Natural killer cell (primary cell): ENCODE results near the gene ITGAL. TPM values are rescaled to one million over a fixed set of nuclear protein-coding genes. Genes with fewer than 3 reads are reported as not detected.

Experiments
- ATAC-seq, 3 donors: fragments of 150-1000 bp in 2 of 3; fragments of 200-7000 bp in 1 of 3; cut with Tn5 transposase; 1 replicate in 1 of 3; 2 replicates in 2 of 3; pipeline ENCODE4 v1.10.0; 2021; ENCODE audit warnings: mild to moderate bottlenecking in 2 of 3, moderate library complexity in 2 of 3
- DNase-seq, 2 donors: peaks; one replicate each; pipeline versions ENCODE4 v3.0.0 to v3.0.0-alpha.2; 2013 to 2021; ENCODE audit warnings: mixed read lengths in 1 of 2
- H3K27ac ChIP-seq: one replicate; pipeline ENCODE4 v1.5.1; 2013; ENCODE audit warnings: mild to moderate bottlenecking, low read length
- H3K27me3 ChIP-seq: one replicate; pipeline ENCODE4 v1.6.1; 2013; ENCODE audit warnings: low read length; ENCODE audit not compliant: control insufficient read depth, insufficient read depth
- H3K36me3 ChIP-seq: one replicate; pipeline ENCODE4 v1.6.1; 2013; ENCODE audit warnings: low read length; ENCODE audit not compliant: control insufficient read depth, insufficient read depth
- H3K4me1 ChIP-seq: one replicate; pipeline ENCODE4 v1.6.1; 2013; ENCODE audit warnings: low read length; ENCODE audit not compliant: control insufficient read depth, insufficient read depth
- H3K4me3 ChIP-seq: one replicate; pipeline ENCODE4 v1.5.1; 2013; ENCODE audit warnings: low read length
- H3K9me3 ChIP-seq: one replicate; pipeline ENCODE4 v1.6.1; 2013; ENCODE audit warnings: low read length; ENCODE audit not compliant: control insufficient read depth, insufficient read depth
- H3K27ac Mint-ChIP-seq, 2 donors: one replicate each; pipeline ENCODE4 v1.8.0; 2022; ENCODE audit warnings: mild to moderate bottlenecking in 2 of 2, mixed read lengths in 2 of 2, moderate library complexity in 1 of 2
- H3K27me3 Mint-ChIP-seq, 2 donors: one replicate each; pipeline ENCODE4 v1.8.0; 2022; ENCODE audit warnings: low read depth in 2 of 2, mixed read lengths in 2 of 2
- H3K36me3 Mint-ChIP-seq: one replicate; pipeline ENCODE4 v1.8.0; 2022; ENCODE audit warnings: mixed read lengths
- H3K4me1 Mint-ChIP-seq, 2 donors: one replicate each; pipeline ENCODE4 v1.8.0; 2022; ENCODE audit warnings: mixed read lengths in 2 of 2
- H3K4me3 Mint-ChIP-seq: one replicate; pipeline ENCODE4 v1.8.0; 2022; ENCODE audit warnings: mild to moderate bottlenecking, moderate library complexity, mixed read lengths
- H3K9me3 Mint-ChIP-seq, 2 donors: one replicate each; pipeline ENCODE4 v1.8.0; 2022; ENCODE audit warnings: mixed read lengths in 2 of 2
- CTCF ChIP-seq: fragments of 200-600 bp; IDR thresholded peaks from one replicate; pipeline ENCODE4 v1.8.0; 2022; ENCODE audit warnings: antibody characterized with exemption
- WGBS: methylation state at CpG from one replicate; pipeline ENCODE4 v1.1.7; 2013; ENCODE audit warnings: missing lambda C conversion rate; ENCODE audit not compliant: insufficient coverage; 5-methylcytosine and 5-hydroxymethylcytosine counted together
- intact Hi-C: fragments of 100-400 bp; cut with micrococcal nuclease; formaldehyde crosslinking; loops from one replicate; pipeline ENCODE4 v1.14.2; 2022
- total RNA-seq, 4 donors: library from RNA; stranded (reverse); fragments of 120-200 nt in 1 of 4; gene quantifications; one replicate each; pipeline versions ENCODE4 v1.2.3 to v1.2.4, GENCODE V29; 2013 to 2022

Gene ITGAL
- total RNA-seq, 3 donors from 2014 or later (not counting 1 experiment from before 2014, with no cell fraction given): 1,131 to 1,260 (median 1,176) TPM

DNA sequence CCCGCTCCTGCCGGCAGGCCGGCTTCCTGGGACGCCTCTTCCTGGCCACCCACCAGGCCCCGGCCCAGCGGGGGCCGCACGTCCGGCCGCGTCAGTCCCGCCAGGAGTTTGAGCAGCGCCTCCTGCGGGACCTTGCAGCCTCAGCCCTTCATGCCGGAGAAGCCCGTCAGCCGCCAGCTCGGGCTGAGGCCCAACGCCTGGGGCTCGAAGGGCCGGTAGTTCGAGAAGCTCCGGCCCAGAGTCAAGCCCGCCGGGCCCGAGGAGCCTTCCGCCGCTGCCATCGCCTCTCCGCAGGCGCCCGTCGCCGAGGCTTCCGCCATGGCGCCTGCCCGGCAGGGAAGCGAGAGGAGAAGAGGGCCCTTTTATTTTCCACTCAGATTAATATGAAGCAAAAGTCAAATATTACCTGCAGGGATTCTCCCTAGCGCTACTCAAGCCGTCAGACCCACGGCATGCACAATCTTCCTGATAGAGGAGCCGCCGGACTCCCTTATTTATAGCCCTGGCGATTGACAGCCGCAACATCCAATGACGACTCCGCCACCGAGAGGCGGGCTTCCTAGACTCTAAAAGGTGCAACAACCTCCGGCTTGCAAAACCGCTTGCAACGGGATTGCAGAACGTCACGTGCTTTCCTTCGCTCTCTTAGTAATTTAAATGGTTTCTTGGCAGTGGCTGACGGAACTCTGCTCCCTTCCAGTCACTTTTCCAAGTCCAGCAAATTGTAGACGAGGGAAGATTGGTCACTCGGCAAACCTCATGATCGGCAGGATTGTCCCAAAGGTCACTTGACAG is 26.9 kb upstream of the ITGAL start, which contains the start of gene SEPHS2:
TSS of gene SEPHS2 (minus strand) at position 467 of the 795 bp plus-strand sequence. CDS start at position 320, 147 bp downstream.
- Mint-ChIP-seq H3K9me3 (peaks cover 0 to 3% of the 10 kb centered on the region in 2 donors), H3K27ac (peak within 1 kb of the TSS; percentile 94 to 95), H3K27me3 (no peaks in the 10 kb centered on the region), H3K36me3 (peaks cover 7% of the 10 kb centered on the region), H3K4me3 (peak within 1 kb of the TSS; percentile 96), H3K4me1 (peaks cover 36 to 38% of the 10 kb centered on the region in 2 donors)
- peaks cover 4% of the 10 kb centered on the region for H3K36me3 ChIP-seq
- peaks cover 44% of the 10 kb centered on the region for H3K4me1 ChIP-seq
- WGBS: 1% methylated on average over 59 of the region's 59 CpGs
- H3K27ac ChIP-seq: peak within 1 kb of the TSS; percentile 91
- peak; percentile 34 for TF ChIP-seq CTCF
- ATAC-seq (peak; percentile 86 to 91 (median 90)), DNase-seq (peak; percentile 94 to 97)
- no peaks in the 10 kb centered on the region for H3K9me3 ChIP-seq
- peak within 1 kb of the TSS; percentile 87 for H3K4me3 ChIP-seq
- H3K27me3 ChIP-seq: no peaks in the 10 kb centered on the region
- intact Hi-C loops: loop anchor here (1.0 kb wide), 1 partner anchor 15 kb away; the partner anchor contains the start of gene DCTPP1

DNA sequence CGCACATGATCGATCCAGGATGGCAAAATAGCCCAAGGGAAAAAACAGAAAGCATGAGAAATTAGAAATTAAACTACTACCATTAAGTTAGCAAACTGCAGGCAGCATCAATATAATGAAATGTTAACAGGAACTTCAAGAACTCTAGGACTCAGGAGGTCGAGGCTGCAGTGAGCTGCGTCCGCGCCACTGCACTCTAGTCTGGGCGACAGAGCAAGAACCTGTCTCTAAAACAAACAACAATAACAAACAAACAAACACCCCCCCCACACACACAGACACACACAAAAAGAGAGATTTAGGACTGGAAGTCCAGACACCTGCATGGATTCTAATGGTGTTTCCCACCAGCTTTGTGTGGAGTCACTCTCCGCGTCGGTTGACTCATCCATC is 26.3 kb upstream of the ITGAL start:
- no peak for ATAC-seq
- intact Hi-C loops: no loop called here
- H3K27me3 Mint-ChIP-seq: no peaks in the 10 kb centered on the region

DNA sequence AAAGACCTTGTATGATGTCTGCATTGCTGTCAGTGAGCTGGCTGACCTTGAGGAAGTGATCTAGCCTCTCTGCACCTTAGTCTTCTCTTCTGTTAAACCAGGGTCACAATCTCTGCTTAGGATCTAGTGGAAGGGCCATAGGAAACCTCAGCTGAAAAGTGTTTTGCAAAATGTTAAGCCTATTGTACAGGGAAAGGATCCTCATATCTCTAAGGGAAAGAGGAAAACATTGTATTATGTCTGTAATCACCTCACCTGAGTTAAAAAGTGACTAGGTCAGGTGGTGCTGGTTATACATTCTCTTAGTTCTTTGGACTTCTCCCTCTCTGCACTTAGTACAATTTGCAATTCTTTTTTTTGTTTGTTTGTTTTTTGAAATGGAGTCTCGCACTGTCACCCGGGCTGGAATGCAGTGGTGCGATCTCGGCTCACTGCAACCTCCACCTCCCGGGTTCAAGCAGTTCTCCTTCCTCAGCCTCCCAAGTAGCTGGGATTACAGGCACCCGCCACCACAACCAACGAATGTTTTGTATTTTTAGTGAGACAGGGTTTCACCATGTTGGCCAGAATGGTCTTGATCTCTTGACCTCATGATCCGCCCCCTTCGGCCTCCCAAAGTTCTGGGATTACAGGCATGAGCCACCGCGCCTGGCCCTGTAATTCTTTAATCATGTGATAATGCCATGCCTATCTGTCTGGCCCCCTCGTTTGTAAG is 24.9 kb upstream of the ITGAL start:
- peaks cover 47% of the 10 kb centered on the region in 2 donors for H3K4me1 Mint-ChIP-seq

More for the DNA sequence above, 26.3 kb upstream of the ITGAL start:
- Mint-ChIP-seq H3K27ac (peak overlapping the region; percentile 94 to 95), H3K9me3 (peaks cover 0 to 3% of the 10 kb centered on the region in 2 donors), H3K36me3 (peaks cover 7% of the 10 kb centered on the region), H3K4me1 (peaks cover 42 to 43% of the 10 kb centered on the region in 2 donors), H3K4me3 (peak overlapping the region; percentile 96)
- no peaks in the 10 kb centered on the region for H3K27me3 ChIP-seq
- H3K4me1 ChIP-seq: peaks cover 50% of the 10 kb centered on the region
- no peak for TF ChIP-seq CTCF
- peak overlapping the region; percentile 91 for H3K27ac ChIP-seq
- H3K4me3 ChIP-seq: peak overlapping the region; percentile 87
- 76% methylated on average over 7 of the region's 10 CpGs for WGBS
- H3K36me3 ChIP-seq: peaks cover 4% of the 10 kb centered on the region
- H3K9me3 ChIP-seq: no peaks in the 10 kb centered on the region
- DNase-seq: no peak

More for the DNA sequence above, 24.9 kb upstream of the ITGAL start:
- Mint-ChIP-seq H3K27me3 (no peaks in the 10 kb centered on the region), H3K27ac (no peak overlapping the region), H3K9me3 (peaks cover 0 to 3% of the 10 kb centered on the region in 2 donors), H3K4me3 (no peak overlapping the region), H3K36me3 (peaks cover 7% of the 10 kb centered on the region)
- ATAC-seq (no peak), DNase-seq (no peak)
- intact Hi-C loops: no loop called here
- H3K36me3 ChIP-seq: peaks cover 4% of the 10 kb centered on the region
- TF ChIP-seq CTCF: no peak
- H3K27me3 ChIP-seq: no peaks in the 10 kb centered on the region
- H3K9me3 ChIP-seq: no peaks in the 10 kb centered on the region
- no peak overlapping the region for H3K4me3 ChIP-seq
- peaks cover 59% of the 10 kb centered on the region for H3K4me1 ChIP-seq
- H3K27ac ChIP-seq: no peak overlapping the region
- 94% methylated on average over 12 of the region's 12 CpGs for WGBS
